Measurements from ENCODE around the gene SLC39A5.

DNA sequence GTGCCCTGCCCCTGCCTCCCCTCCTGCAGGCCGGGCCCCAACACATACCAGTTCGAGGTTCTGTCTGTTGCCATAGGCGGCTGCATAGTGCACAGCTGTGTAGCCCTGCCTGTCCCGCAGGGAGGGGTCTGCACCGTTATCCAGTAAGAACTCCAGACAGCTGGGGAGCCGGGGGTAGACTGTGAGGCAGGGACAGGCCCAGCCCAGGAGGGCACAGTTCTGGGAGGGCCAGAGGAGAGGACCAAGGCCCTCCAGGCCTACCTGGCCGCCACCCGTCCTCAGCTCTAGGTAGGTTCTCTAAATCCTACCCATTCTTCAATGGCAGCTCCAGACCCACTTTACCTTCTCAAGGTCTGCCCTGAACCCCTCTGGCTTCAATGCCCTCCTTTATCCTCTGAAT, 18.9 kb downstream of the SLC39A5 start:
- TF ChIP-seq ZNF580 (CRISPR knock-in tag; IDR thresholded peaks at IDR 0.05; ENCODE audit: borderline replicate concordance, low read depth) (no peak), PRDM15 (CRISPR knock-in tag; IDR thresholded peaks at IDR 0.05) (no peak), NR3C1 (CRISPR knock-in tag; IDR thresholded peaks at IDR 0.05) (no peak), ZNF558 (CRISPR knock-in tag; IDR thresholded peaks at IDR 0.05; ENCODE audit: borderline replicate concordance) (no peak), POLR2A (IDR thresholded peaks at IDR 0.05; ENCODE audit: insufficient read depth in 1 of 2, low read depth in 2 of 2, low read length in 2 of 2) (no peak), ZNF337 (CRISPR knock-in tag; IDR thresholded peaks at IDR 0.05; ENCODE audit: borderline replicate concordance, low read depth) (no peak), ZNF747 (CRISPR knock-in tag; IDR thresholded peaks at IDR 0.05; ENCODE audit: borderline replicate concordance) (no peak), PHF20 (CRISPR knock-in tag; IDR thresholded peaks at IDR 0.05) (no peak)
- TF ChIP-seq, protein P1, sequence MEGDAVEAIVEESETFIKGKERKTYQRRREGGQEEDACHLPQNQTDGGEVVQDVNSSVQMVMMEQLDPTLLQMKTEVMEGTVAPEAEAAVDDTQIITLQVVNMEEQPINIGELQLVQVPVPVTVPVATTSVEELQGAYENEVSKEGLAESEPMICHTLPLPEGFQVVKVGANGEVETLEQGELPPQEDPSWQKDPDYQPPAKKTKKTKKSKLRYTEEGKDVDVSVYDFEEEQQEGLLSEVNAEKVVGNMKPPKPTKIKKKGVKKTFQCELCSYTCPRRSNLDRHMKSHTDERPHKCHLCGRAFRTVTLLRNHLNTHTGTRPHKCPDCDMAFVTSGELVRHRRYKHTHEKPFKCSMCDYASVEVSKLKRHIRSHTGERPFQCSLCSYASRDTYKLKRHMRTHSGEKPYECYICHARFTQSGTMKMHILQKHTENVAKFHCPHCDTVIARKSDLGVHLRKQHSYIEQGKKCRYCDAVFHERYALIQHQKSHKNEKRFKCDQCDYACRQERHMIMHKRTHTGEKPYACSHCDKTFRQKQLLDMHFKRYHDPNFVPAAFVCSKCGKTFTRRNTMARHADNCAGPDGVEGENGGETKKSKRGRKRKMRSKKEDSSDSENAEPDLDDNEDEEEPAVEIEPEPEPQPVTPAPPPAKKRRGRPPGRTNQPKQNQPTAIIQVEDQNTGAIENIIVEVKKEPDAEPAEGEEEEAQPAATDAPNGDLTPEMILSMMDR (CRISPR knock-in tag; IDR thresholded peaks at IDR 0.05): no peak
- TF ChIP-seq, protein P2, sequence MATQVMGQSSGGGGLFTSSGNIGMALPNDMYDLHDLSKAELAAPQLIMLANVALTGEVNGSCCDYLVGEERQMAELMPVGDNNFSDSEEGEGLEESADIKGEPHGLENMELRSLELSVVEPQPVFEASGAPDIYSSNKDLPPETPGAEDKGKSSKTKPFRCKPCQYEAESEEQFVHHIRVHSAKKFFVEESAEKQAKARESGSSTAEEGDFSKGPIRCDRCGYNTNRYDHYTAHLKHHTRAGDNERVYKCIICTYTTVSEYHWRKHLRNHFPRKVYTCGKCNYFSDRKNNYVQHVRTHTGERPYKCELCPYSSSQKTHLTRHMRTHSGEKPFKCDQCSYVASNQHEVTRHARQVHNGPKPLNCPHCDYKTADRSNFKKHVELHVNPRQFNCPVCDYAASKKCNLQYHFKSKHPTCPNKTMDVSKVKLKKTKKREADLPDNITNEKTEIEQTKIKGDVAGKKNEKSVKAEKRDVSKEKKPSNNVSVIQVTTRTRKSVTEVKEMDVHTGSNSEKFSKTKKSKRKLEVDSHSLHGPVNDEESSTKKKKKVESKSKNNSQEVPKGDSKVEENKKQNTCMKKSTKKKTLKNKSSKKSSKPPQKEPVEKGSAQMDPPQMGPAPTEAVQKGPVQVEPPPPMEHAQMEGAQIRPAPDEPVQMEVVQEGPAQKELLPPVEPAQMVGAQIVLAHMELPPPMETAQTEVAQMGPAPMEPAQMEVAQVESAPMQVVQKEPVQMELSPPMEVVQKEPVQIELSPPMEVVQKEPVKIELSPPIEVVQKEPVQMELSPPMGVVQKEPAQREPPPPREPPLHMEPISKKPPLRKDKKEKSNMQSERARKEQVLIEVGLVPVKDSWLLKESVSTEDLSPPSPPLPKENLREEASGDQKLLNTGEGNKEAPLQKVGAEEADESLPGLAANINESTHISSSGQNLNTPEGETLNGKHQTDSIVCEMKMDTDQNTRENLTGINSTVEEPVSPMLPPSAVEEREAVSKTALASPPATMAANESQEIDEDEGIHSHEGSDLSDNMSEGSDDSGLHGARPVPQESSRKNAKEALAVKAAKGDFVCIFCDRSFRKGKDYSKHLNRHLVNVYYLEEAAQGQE (IDR thresholded peaks at IDR 0.05; ENCODE audit: borderline replicate concordance in 1 of 2, low read depth in 1 of 2, low read length in 2 of 2): no peak

Measured in HepG2 (cell line).